ENCODE results near the gene LAMTOR5. TPM values are rescaled to one million over a fixed set of nuclear protein-coding genes. Genes with fewer than 3 reads are reported as not detected.
A peak's percentile ranks its signal among the peaks of the same experiment; 100 is the strongest.
"Not testable (repeated sequence)": the region's sequence is repeated elsewhere in the genome, so short reads cannot be mapped to it uniquely, and the experiment has no call there.

Gene LAMTOR5
- total RNA-seq, result 100 to 1,000 TPM in 1 of 2 donors, 10 to 100 TPM in 1; 86.1 to 150 TPM

DNA sequence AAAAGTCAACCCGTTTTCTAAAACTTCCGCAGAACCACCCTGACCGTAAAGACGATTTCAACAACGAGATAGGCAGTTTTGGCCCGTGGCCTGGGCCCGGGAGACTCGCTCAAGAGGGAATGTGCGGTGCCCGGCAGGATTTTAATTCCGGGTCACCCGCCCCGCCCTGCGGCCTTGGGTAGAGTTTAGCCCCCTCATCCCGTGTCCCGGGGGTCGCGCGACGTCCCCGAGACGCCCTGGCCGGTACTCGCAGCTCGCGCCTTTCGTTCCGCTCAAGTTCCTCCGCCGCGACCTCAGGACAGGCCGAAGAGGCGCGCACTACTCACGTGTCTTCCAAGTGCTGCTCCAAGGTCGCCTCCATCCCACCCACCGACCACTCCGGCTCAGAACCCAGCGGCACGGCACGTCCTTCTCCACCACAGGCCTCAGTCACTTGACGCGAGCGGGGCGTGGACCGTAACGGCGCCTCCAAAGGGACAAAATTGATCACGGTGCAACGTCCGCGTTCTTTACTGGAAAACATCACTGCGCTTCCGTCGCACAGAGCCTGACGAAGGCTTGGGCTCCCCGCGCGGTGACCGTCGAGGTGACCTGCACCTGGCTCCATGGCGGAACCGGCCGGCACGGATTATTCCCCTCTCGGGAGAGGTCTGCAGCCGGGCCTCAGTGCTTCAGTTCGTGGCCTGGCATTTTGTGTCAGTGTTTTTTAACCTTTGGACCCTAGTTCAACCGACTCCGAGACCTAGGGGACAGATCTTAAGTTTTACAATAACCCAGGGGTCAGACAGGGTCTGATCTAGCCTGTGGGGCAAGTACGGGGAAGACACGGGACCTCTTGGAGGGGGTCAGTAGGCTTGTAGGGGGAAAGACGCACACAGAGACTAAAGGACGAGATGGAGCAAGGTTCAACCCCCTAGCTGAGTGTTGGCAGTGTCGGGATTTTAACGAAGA, at the start of gene LAMTOR5:
Gene LAMTOR5 (minus strand): TSS at position 435 of the 951 bp plus-strand sequence. CDS start 74 bp downstream, at position 361.
- no peaks in the 10 kb centered on the region for H3K9me3 Mint-ChIP-seq
- peaks cover 11 to 22% of the 10 kb centered on the region in 2 donors for H3K4me1 Mint-ChIP-seq (ENCODE audit: low read depth in 2 of 2)
- peaks cover 6% of the 10 kb centered on the region for H3K36me3 Mint-ChIP-seq
- H3K27me3 Mint-ChIP-seq, result no peaks in the 10 kb centered on the region
- ATAC-seq (peak; percentile 98), DNase-seq (ENCODE audit: low spot score) (peak; percentile 92)
- H3K27ac Mint-ChIP-seq, result peak within 1 kb of the TSS; percentile 99 to 100
- peak within 1 kb of the TSS; percentile 99 for H3K4me3 Mint-ChIP-seq

DNA sequence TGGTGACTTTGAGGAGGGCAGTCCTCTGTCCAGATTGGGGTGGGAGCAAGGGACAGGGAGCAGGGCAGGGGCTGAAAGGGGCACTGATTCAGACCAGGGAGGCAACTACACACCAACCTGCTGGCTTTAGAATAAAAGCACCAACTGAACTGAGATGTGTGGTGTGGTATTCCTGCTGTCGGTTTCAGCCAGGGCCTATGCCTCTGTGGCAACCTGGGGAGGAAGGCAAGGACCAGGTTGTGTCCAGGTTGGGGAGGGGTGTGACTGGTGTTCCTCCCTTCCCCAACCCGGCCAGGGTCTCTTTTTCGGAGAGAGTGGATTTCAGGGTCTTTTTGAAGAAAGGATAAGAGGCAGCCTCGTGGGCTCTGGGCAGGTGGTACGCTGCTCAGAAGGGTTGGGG, 49.7 kb upstream of the LAMTOR5 start:
- Mint-ChIP-seq H3K9me3 (no peaks in the 10 kb centered on the region), H3K27ac (no peak overlapping the region), H3K4me1 (ENCODE audit: low read depth in 2 of 2) (no peaks in the 10 kb centered on the region), H3K4me3 (no peak overlapping the region), H3K36me3 (no peaks in the 10 kb centered on the region), H3K27me3 (peaks cover 2 to 4% of the 10 kb centered on the region in 2 donors)
- ATAC-seq (no peak), DNase-seq (ENCODE audit: low spot score) (no peak)

- ATAC-seq (no peak), DNase-seq (ENCODE audit: low spot score) (no peak)
- peaks cover 13 to 14% of the 10 kb centered on the region in 2 donors for H3K27me3 Mint-ChIP-seq
- H3K36me3 Mint-ChIP-seq, result no peaks in the 10 kb centered on the region
- no peak overlapping the region for H3K27ac Mint-ChIP-seq
- H3K4me1 Mint-ChIP-seq (ENCODE audit: low read depth in 2 of 2), result no peaks in the 10 kb centered on the region
- no peaks in the 10 kb centered on the region for H3K9me3 Mint-ChIP-seq
- no peak overlapping the region for H3K4me3 Mint-ChIP-seq
Observed at GRCh38 chr1:110455151-110455550, 47.7 kb upstream of the LAMTOR5 start.

GRCh38 chr1:110454328-110454727, 46.8 kb upstream of the LAMTOR5 start:
- no peaks in the 10 kb centered on the region for H3K36me3 Mint-ChIP-seq

DNA sequence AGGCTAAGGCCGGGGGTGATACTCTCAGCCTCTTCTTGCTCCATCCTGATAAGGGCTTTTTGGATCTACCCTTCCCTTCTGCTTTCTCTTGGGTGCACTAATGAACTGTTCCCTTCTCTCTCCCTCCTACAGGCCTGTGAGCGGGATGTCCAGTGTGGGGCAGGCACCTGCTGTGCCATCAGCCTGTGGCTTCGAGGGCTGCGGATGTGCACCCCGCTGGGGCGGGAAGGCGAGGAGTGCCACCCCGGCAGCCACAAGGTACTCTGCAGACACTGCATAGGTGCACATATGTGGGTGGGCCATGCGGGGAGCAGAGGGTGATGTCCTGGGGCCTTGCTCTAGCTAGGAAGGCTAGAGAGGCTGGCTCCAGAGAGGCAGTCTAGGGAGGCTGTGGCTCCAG, 46.3 kb upstream of the LAMTOR5 start:
- no peaks in the 10 kb centered on the region for H3K4me1 Mint-ChIP-seq (ENCODE audit: low read depth in 2 of 2)
- ATAC-seq (peak in 1 of 2 donors; percentile 29), DNase-seq (ENCODE audit: low spot score) (no peak)
- H3K36me3 Mint-ChIP-seq, result no peaks in the 10 kb centered on the region
- H3K4me3 Mint-ChIP-seq, result no peak overlapping the region
- H3K27me3 Mint-ChIP-seq, result peaks cover 16 to 19% of the 10 kb centered on the region in 2 donors
- H3K9me3 Mint-ChIP-seq, result no peaks in the 10 kb centered on the region
- no peak overlapping the region for H3K27ac Mint-ChIP-seq

More at GRCh38 chr1:110454328-110454727, 46.8 kb upstream of the LAMTOR5 start:
- DNase-seq (ENCODE audit: low spot score) (no peak), ATAC-seq (no peak)
- Mint-ChIP-seq H3K4me3 (no peak overlapping the region), H3K4me1 (ENCODE audit: low read depth in 2 of 2) (no peaks in the 10 kb centered on the region), H3K27ac (no peak overlapping the region), H3K9me3 (no peaks in the 10 kb centered on the region), H3K27me3 (peaks cover 13 to 14% of the 10 kb centered on the region in 2 donors)

DNA sequence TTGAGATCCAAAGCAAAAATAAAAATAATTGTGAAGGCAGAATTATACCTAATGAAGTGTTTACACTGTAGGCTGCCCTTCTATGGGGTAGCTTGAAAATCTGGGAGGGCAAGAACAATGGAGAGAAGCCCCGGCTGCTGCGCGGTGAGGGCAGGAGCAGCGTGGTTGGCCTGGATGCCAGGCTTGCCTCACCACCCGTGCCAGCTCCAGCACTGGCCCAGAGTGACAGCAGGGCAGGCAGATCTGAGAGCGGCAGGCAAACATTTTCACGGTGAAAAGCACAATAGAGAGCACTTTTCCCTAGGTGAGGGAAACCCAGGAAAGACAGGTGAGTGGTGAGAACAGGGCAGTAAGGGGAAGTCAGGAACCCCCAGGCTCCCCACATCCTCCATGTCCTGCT, 44.8 kb upstream of the LAMTOR5 start:
- H3K36me3 Mint-ChIP-seq, result no peaks in the 10 kb centered on the region
- no peaks in the 10 kb centered on the region for H3K9me3 Mint-ChIP-seq
- peaks cover 21% of the 10 kb centered on the region in 2 donors for H3K27me3 Mint-ChIP-seq
- no peak for DNase-seq (ENCODE audit: low spot score)
- no peak for ATAC-seq
- no peaks in the 10 kb centered on the region for H3K4me1 Mint-ChIP-seq (ENCODE audit: low read depth in 2 of 2)
- H3K4me3 Mint-ChIP-seq, result no peak overlapping the region
- no peak overlapping the region for H3K27ac Mint-ChIP-seq

- Mint-ChIP-seq H3K36me3 (no peaks in the 10 kb centered on the region), H3K4me3 (no peak within 1 kb of the TSS), H3K27me3 (peaks cover 21 to 22% of the 10 kb centered on the region in 2 donors), H3K9me3 (no peaks in the 10 kb centered on the region), H3K4me1 (ENCODE audit: low read depth in 2 of 2) (no peaks in the 10 kb centered on the region), H3K27ac (no peak within 1 kb of the TSS)
- ATAC-seq, result no peak
- DNase-seq (ENCODE audit: low spot score), result no peak
Observed at GRCh38 chr1:110450929-110451328, 43.4 kb upstream of the LAMTOR5 start, which contains the start of gene PROK1. PROK1 (plus strand) TSS chr1:110451149; CDS start chr1:110451217, 68 bp downstream.

GRCh38 chr1:110449661-110450651, 42.5 kb upstream of the LAMTOR5 start:
- DNase-seq (ENCODE audit: low spot score), result no peak
- Mint-ChIP-seq H3K4me3 (no peak overlapping the region), H3K9me3 (no peaks in the 10 kb centered on the region), H3K36me3 (no peaks in the 10 kb centered on the region), H3K4me1 (ENCODE audit: low read depth in 2 of 2) (no peaks in the 10 kb centered on the region), H3K27ac (no peak overlapping the region), H3K27me3 (peaks cover 21 to 24% of the 10 kb centered on the region in 2 donors)
- ATAC-seq, result no peak

DNA sequence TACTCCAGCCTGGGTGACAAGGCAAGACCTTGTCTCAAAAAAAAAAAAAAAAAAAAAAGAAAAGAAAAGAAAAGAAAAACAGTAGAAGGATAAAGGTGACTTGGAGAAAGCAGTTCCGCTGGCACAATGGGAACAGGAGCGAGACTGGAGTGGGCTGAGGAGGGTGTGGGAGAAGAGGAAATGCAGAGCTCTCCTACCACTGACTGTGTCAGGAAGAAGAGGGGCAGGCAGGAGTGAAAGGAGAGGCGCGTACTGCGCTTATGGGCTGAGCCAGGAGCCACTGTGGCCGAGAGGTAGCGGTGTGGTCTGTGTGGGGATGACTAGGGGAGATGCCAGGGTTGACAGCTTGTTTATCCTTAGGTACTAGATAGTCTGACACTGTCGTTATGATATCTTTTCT, 37.1 kb upstream of the LAMTOR5 start:
- peaks cover 22 to 23% of the 10 kb centered on the region in 2 donors for H3K27me3 Mint-ChIP-seq
- no peak for DNase-seq (ENCODE audit: low spot score)
- no peak overlapping the region for H3K27ac Mint-ChIP-seq
- no peaks in the 10 kb centered on the region for H3K4me1 Mint-ChIP-seq (ENCODE audit: low read depth in 2 of 2)
- no peak for ATAC-seq
- H3K36me3 Mint-ChIP-seq, result no peaks in the 10 kb centered on the region
- no peak overlapping the region for H3K4me3 Mint-ChIP-seq
- no peaks in the 10 kb centered on the region for H3K9me3 Mint-ChIP-seq

DNA sequence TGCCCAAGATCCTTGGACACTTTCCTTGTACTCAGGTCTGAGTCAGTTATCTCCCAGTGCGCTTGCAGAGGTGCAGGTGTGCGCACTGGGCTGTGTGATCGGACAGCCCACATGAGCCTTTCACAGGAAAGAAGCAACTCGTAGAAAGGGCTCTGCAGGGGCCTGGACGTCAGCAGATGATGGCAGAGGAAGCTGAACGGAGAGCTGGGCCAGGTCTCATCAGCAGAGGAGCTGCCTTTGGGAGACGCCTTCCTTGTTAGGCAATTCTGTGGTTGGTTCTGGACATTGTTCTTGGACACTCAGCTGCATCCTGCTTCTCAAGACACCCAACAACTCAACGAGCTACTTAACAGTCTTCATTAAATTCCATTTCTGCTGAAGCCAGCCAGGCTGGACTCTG, 36.0 kb upstream of the LAMTOR5 start:
- Mint-ChIP-seq H3K36me3 (no peaks in the 10 kb centered on the region), H3K27me3 (peaks cover 21 to 26% of the 10 kb centered on the region in 2 donors), H3K9me3 (no peaks in the 10 kb centered on the region), H3K4me3 (no peak overlapping the region), H3K4me1 (ENCODE audit: low read depth in 2 of 2) (no peaks in the 10 kb centered on the region), H3K27ac (no peak overlapping the region)
- DNase-seq (ENCODE audit: low spot score) (no peak), ATAC-seq (no peak)

DNA sequence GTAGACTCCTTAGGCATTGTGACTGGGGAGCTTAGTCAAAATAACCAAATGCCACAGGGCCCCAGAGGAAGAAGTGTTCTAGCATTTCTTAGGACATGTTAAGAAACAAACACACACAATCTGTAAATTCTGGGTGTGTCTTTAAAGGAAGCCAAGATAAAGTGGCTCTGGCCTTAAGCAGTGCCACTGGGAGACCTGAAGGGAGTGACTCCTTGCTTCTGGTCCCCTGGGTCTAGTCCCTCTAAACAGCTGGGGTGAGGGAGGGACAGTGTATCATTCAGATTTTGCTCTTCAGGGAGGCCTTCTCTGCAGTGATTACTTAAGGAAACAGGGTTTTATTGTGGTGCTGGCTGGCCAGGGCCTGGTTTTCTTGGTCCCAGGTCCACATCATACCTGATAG, 34.4 kb upstream of the LAMTOR5 start:
- no peak for ATAC-seq
- Mint-ChIP-seq H3K4me3 (no peak overlapping the region), H3K36me3 (no peaks in the 10 kb centered on the region)

GRCh38 chr1:110440877-110441276, 33.4 kb upstream of the LAMTOR5 start:
- no peaks in the 10 kb centered on the region for H3K4me1 Mint-ChIP-seq (ENCODE audit: low read depth in 2 of 2)
- no peak for ATAC-seq
- no peak for DNase-seq (ENCODE audit: low spot score)
- peaks cover 20 to 21% of the 10 kb centered on the region in 2 donors for H3K27me3 Mint-ChIP-seq
- no peak overlapping the region for H3K4me3 Mint-ChIP-seq
- H3K36me3 Mint-ChIP-seq, result no peaks in the 10 kb centered on the region
- no peaks in the 10 kb centered on the region for H3K9me3 Mint-ChIP-seq
- no peak overlapping the region for H3K27ac Mint-ChIP-seq

More for the DNA sequence above, 34.4 kb upstream of the LAMTOR5 start:
- H3K27ac Mint-ChIP-seq, result no peak overlapping the region
- H3K9me3 Mint-ChIP-seq, result no peaks in the 10 kb centered on the region
- peaks cover 21 to 22% of the 10 kb centered on the region in 2 donors for H3K27me3 Mint-ChIP-seq
- DNase-seq (ENCODE audit: low spot score), result no peak
- H3K4me1 Mint-ChIP-seq (ENCODE audit: low read depth in 2 of 2), result no peaks in the 10 kb centered on the region

DNA sequence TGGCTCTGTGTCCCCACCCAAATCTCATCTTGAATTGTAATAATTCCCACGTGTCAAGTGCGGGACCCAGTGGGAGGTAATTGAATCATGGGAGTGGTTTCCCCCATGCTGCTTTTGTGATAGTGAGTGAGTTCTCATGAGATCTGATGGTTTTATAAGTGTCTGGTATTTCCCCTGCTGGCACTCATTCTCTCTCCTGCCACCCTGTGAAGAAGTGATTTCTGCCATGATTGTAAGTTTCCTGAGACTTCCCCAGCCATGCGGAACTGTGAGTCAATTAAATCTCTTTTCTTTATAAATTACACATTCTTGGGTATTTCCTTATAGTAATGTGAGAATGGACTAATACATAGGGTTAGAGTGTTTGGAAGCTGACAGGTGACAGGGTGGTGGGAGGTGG, 32.4 kb upstream of the LAMTOR5 start:
- H3K9me3 Mint-ChIP-seq; ATAC-seq; H3K27ac Mint-ChIP-seq; H3K4me1 Mint-ChIP-seq (ENCODE audit: low read depth in 2 of 2); H3K36me3 Mint-ChIP-seq; H3K4me3 Mint-ChIP-seq; DNase-seq (ENCODE audit: low spot score): not testable (repeated sequence)
- peaks cover 19 to 21% of the 10 kb centered on the region in 2 donors for H3K27me3 Mint-ChIP-seq

Measured in natural killer cell treated with Interleukin-12 subunit alpha and Interleukin-12 subunit beta and Interleukin-15 and Interleukin-18, amount 100 ng/mL, for 72 hours (primary cell).